ENCODE results near the gene BMF.

GRCh38 chr15:40104296-40104864 lies 4.3 kb downstream of the BMF start:
- TF ChIP-seq EP300 (IDR thresholded peaks at IDR 0.05) (no peak), POLR2A (IDR thresholded peaks at IDR 0.05; ENCODE audit: low read depth) (no peak)
